GM13976 (cell line): ENCODE results near the gene ALG2.

Experiments used
- DNase-seq: peaks from one replicate; pipeline ENCODE4 v3.0.0; 2012; ENCODE audit warnings: low spot score
- CTCF ChIP-seq: IDR thresholded peaks from 2 replicates; pipeline ENCODE4 v1.5.1; 2012; ENCODE audit warnings: borderline replicate concordance, mild to moderate bottlenecking; ENCODE audit not compliant: insufficient read depth; ENCODE audit errors: extremely low read depth, missing control alignments, control extremely low read depth
- in situ Hi-C: fragments of 300-500 bp; cut with MboI; formaldehyde crosslinking; loops from one replicate; pipeline ENCODE4 v1.12.0; 2022; ENCODE audit warnings: low sequenced_read_pairs, mixed read lengths, inconsistent platforms; ENCODE audit not compliant: unreplicated experiment

ALG2 gene

GRCh38 chr9:99262949-99263418 lies 41.2 kb upstream of the ALG2 start:
- TF ChIP-seq CTCF = no peak
- in situ Hi-C loops = loop anchor here (25.0 kb wide), 2 partner anchors 749 to 949 kb away; no protein-coding TSS in a partner anchor
- DNase-seq = peak; percentile 37

- no peak for TF ChIP-seq CTCF
- DNase-seq = no peak
- in situ Hi-C loops = loop anchor here (25.0 kb wide), 2 partner anchors 750 to 950 kb away; no protein-coding TSS in a partner anchor
Observed at GRCh38 chr9:99261923-99262322, 40.2 kb upstream of the ALG2 start.

- in situ Hi-C loops = loop anchor here (10.0 to 25.0 kb wide), 3 partner anchors 555 to 953 kb away; no protein-coding TSS in a partner anchor
- peak; percentile 54 for DNase-seq
- no peak for TF ChIP-seq CTCF
Observed at GRCh38 chr9:99259231-99259918, 37.6 kb upstream of the ALG2 start.

- in situ Hi-C loops = loop anchor here (10.0 to 25.0 kb wide), 3 partner anchors 557 to 954 kb away; no protein-coding TSS in a partner anchor
Observed at GRCh38 chr9:99257723-99258389, 36.1 kb upstream of the ALG2 start.

GRCh38 chr9:99255651-99256050 lies 33.9 kb upstream of the ALG2 start:
- in situ Hi-C loops = loop anchor here (10.0 to 25.0 kb wide), 3 partner anchors 559 to 957 kb away; no protein-coding TSS in a partner anchor
- no peak for DNase-seq
- TF ChIP-seq CTCF = no peak

More at GRCh38 chr9:99257723-99258389, 36.1 kb upstream of the ALG2 start:
- DNase-seq = no peak
- TF ChIP-seq CTCF = no peak

GRCh38 chr9:99253772-99254431 lies 32.2 kb upstream of the ALG2 start:
- TF ChIP-seq CTCF = no peak
- in situ Hi-C loops = loop anchor here (10.0 to 25.0 kb wide), 3 partner anchors 561 to 958 kb away; no protein-coding TSS in a partner anchor
- DNase-seq = peak; percentile 84
